H1 (cell line): ENCODE measurements around the gene PTPRT. TPM values are rescaled to one million over a fixed set of nuclear protein-coding genes. Genes with fewer than 3 reads are reported as not detected.

ENCODE experiments used
- CTCF ChIA-PET: fragments of 300-600 bp; sonication (Branson Sonifier 250); formaldehyde crosslinking; loops from one replicate; lab custom pipeline; 2021; ENCODE audit not compliant: partially characterized antibody; lab: Charles Lee
- POLR2A ChIA-PET: fragments of 300-600 bp; sonication (Branson Sonifier 250); formaldehyde crosslinking; loops from one replicate; lab custom pipeline; 2021; ENCODE audit warnings: inconsistent platforms; ENCODE audit not compliant: partially characterized antibody; lab: Charles Lee
- DNase-seq, 2 experiments: peaks; one replicate each; pipeline versions ENCODE4 v3.0.0 to v3.0.0-alpha.2; 2010 to 2022; ENCODE audit warnings: low spot score in 2 of 2, low read depth in 1 of 2, mixed read lengths in 1 of 2
- FAIRE-seq: peaks from 2 replicates; lab custom pipeline; 2011; peaks lifted over from hg19 to GRCh38; lab: Jason Lieb, UNC
- H2AFZ ChIP-seq: 2 replicates; pipeline ENCODE4 v1.8.1; 2012; ENCODE audit warnings: low read length, inconsistent platforms
- H2AK5ac ChIP-seq: 2 replicates; pipeline ENCODE4 v1.6.1; 2013; ENCODE audit warnings: low read depth, low read length
- H2BK120ac ChIP-seq: replicated peaks from 2 replicates; pipeline ENCODE3; 2013; ENCODE audit warnings: low read depth, low read length, inconsistent platforms
- H2BK12ac ChIP-seq: 2 replicates; pipeline ENCODE4 v1.6.1; 2013; ENCODE audit warnings: low read depth, low read length
- H2BK15ac ChIP-seq: 2 replicates; pipeline ENCODE4 v1.6.1; 2013; ENCODE audit warnings: low read length
- H2BK20ac ChIP-seq: 2 replicates; pipeline ENCODE4 v1.6.1; 2013; ENCODE audit warnings: low read length
- H2BK5ac ChIP-seq: 2 replicates; pipeline ENCODE4 v1.6.1; 2013; ENCODE audit warnings: low read depth, low read length
- H3K14ac ChIP-seq: 2 replicates; pipeline ENCODE4 v1.6.1; 2013; ENCODE audit warnings: inconsistent platforms; ENCODE audit not compliant: insufficient read length
- H3K18ac ChIP-seq: 2 replicates; pipeline ENCODE4 v1.6.1; 2013; ENCODE audit warnings: low read length; ENCODE audit errors: extremely low read depth
- H3K23ac ChIP-seq: 2 replicates; pipeline ENCODE4 v1.6.1; 2013; ENCODE audit warnings: inconsistent platforms; ENCODE audit not compliant: insufficient read length
- H3K23me2 ChIP-seq: 2 replicates; pipeline ENCODE4 v1.6.1; 2013; ENCODE audit warnings: low read depth, low read length
- H3K27ac ChIP-seq: 2 replicates; pipeline ENCODE4 v1.6.1; 2011; ENCODE audit warnings: low read depth, low read length, inconsistent platforms
- H3K27me3 ChIP-seq, 4 experiments: replicated peaks in 1 of 4; 1 replicate in 1 of 4; 2 replicates in 3 of 4; pipeline versions ENCODE4 v1.6.1 to v1.8.1; 2011 to 2013; ENCODE audit warnings: low read length in 3 of 4, mild to moderate bottlenecking in 3 of 4, inconsistent platforms in 2 of 4, mixed read lengths in 2 of 4, moderate library complexity in 1 of 4; ENCODE audit not compliant: control insufficient read depth in 3 of 4, insufficient read depth in 3 of 4; ENCODE audit errors: extremely low read depth in 1 of 4
- H3K36me3 ChIP-seq, 4 experiments: 2 replicates each; pipeline versions ENCODE4 v1.6.1 to v1.8.1; 2011 to 2013; ENCODE audit warnings: mild to moderate bottlenecking in 4 of 4, low read length in 3 of 4, moderate library complexity in 2 of 4, control low read depth in 1 of 4, inconsistent platforms in 1 of 4; ENCODE audit not compliant: insufficient read depth in 4 of 4, control insufficient read depth in 2 of 4
- H3K4ac ChIP-seq: replicated peaks from 2 replicates; pipeline ENCODE3; 2013; ENCODE audit warnings: low read length, low read depth, mixed read lengths, inconsistent platforms; ENCODE audit not compliant: insufficient read length
- H3K4me1 ChIP-seq, 4 experiments: replicated peaks in 1 of 4; 1 replicate in 1 of 4; 2 replicates in 3 of 4; pipeline versions ENCODE4 v1.6.1 to v1.8.1; 2011 to 2013; ENCODE audit warnings: low read length in 3 of 4, inconsistent platforms in 2 of 4, mixed read lengths in 1 of 4; ENCODE audit not compliant: insufficient read depth in 4 of 4, control insufficient read depth in 3 of 4
- H3K4me2 ChIP-seq, 2 experiments: 2 replicates each; pipeline versions ENCODE4 v1.6.1 to v1.8.1; 2011 to 2013; ENCODE audit warnings: low read depth in 2 of 2, low read length in 2 of 2, control low read depth in 1 of 2, inconsistent platforms in 1 of 2, mild to moderate bottlenecking in 1 of 2; ENCODE audit not compliant: insufficient read depth in 1 of 2
- H3K4me3 ChIP-seq, 4 experiments: fragments of 200-600, 300-600 bp in 1 of 4; sonication (generic), shearing (Covaris generic), sonication (Bioruptor Twin) in 1 of 4; 2 replicates each; pipeline versions ENCODE4 v1.5.1 to v1.8.1; 2011 to 2016; ENCODE audit warnings: low read length in 4 of 4, low read depth in 3 of 4, control low read depth in 2 of 4, inconsistent platforms in 2 of 4, mild to moderate bottlenecking in 2 of 4, mixed read lengths in 1 of 4, moderate library complexity in 1 of 4; ENCODE audit not compliant: insufficient read depth in 2 of 4; ENCODE audit errors: extremely low read depth in 1 of 4
- H3K56ac ChIP-seq: replicated peaks from 2 replicates; pipeline ENCODE3; 2013; ENCODE audit warnings: low read depth, mild to moderate bottlenecking, mixed read lengths, low read length, inconsistent platforms; ENCODE audit not compliant: insufficient read length
- H3K79me1 ChIP-seq: 2 replicates; pipeline ENCODE4 v1.6.1; 2013; ENCODE audit warnings: low read depth, low read length, control low read depth
- H3K79me2 ChIP-seq, 2 experiments: 2 replicates each; pipeline versions ENCODE4 v1.6.1 to v1.8.1; 2012 to 2013; ENCODE audit warnings: low read length in 2 of 2, mild to moderate bottlenecking in 2 of 2, inconsistent platforms in 1 of 2; ENCODE audit not compliant: insufficient read depth in 2 of 2, control insufficient read depth in 1 of 2
- H3K9ac ChIP-seq, 4 experiments: replicated peaks in 1 of 4; 1 replicate in 1 of 4; 2 replicates in 3 of 4; pipeline versions ENCODE4 v1.6.1 to v1.8.1; 2011 to 2013; ENCODE audit warnings: low read depth in 3 of 4, low read length in 3 of 4, control low read depth in 2 of 4, mild to moderate bottlenecking in 2 of 4, moderate library complexity in 2 of 4, inconsistent platforms in 1 of 4; ENCODE audit errors: extremely low read depth in 1 of 4
- H3K9me3 ChIP-seq, 2 experiments: 2 replicates each; pipeline versions ENCODE4 v1.6.1 to v1.8.1; 2012 to 2013; ENCODE audit warnings: mild to moderate bottlenecking in 2 of 2, moderate library complexity in 2 of 2, control low read depth in 1 of 2, inconsistent platforms in 1 of 2, low read depth in 1 of 2, low read length in 1 of 2, mixed read lengths in 1 of 2; ENCODE audit not compliant: insufficient read depth in 2 of 2
- H4K20me1 ChIP-seq, 2 experiments: replicated peaks in 1 of 2; 2 replicates each; pipeline versions ENCODE3 to v1.8.1; 2011 to 2013; ENCODE audit warnings: inconsistent platforms in 2 of 2, low read length in 2 of 2, mild to moderate bottlenecking in 1 of 2; ENCODE audit not compliant: insufficient read depth in 2 of 2, control insufficient read depth in 1 of 2
- H4K5ac ChIP-seq: 2 replicates; pipeline ENCODE4 v1.6.1; 2013; ENCODE audit warnings: low read length, low read depth, mixed read lengths, inconsistent platforms; ENCODE audit not compliant: insufficient read length
- H4K8ac ChIP-seq: 2 replicates; pipeline ENCODE4 v1.8.0; 2013; ENCODE audit warnings: mild to moderate bottlenecking, moderate library complexity, low read length, inconsistent platforms; ENCODE audit not compliant: insufficient read depth; ENCODE audit errors: extremely low read depth
- H4K91ac ChIP-seq: replicated peaks from 2 replicates; pipeline ENCODE3; 2013; ENCODE audit warnings: low read length, mixed read lengths, inconsistent platforms; ENCODE audit not compliant: insufficient read length
- ASH2L ChIP-seq: fragments of 200-600, 300-600 bp; sonication (generic); IDR thresholded peaks from one replicate; pipeline ENCODE4 v1.7.1; 2017; ENCODE audit warnings: low read length
- CBX8 ChIP-seq: fragments of 300-800, 300-1000 bp; sonication (generic); IDR thresholded peaks from 2 replicates; pipeline ENCODE4 v1.7.1; 2016; ENCODE audit warnings: low read depth, low read length, borderline replicate concordance
- CHD2 ChIP-seq: IDR thresholded peaks from 2 replicates; pipeline ENCODE4 v1.6.1; 2012; ENCODE audit warnings: low read length, improper control_type of control experiment
- EZH2 ChIP-seq: fragments of 200-600 bp; sonication (generic); IDR thresholded peaks from 2 replicates; pipeline ENCODE4 v1.7.1; 2012; ENCODE audit warnings: low read depth, mild to moderate bottlenecking, moderate library complexity, low read length, inconsistent platforms; ENCODE audit not compliant: severe bottlenecking
- MAFK ChIP-seq: IDR thresholded peaks from 2 replicates; pipeline ENCODE4 v1.6.1; 2012; ENCODE audit warnings: low read depth, mild to moderate bottlenecking, improper control_type of control experiment, low read length
- NRF1 ChIP-seq: IDR thresholded peaks from 2 replicates; pipeline ENCODE4 v1.6.1; 2011; ENCODE audit warnings: mild to moderate bottlenecking, low read depth, low read length, improper control_type of control experiment
- PHF8 ChIP-seq: fragments of 200-600 bp; sonication (generic); conservative IDR thresholded peaks from 2 replicates; pipeline ENCODE4 v1.7.1; 2012; ENCODE audit warnings: low read depth, mild to moderate bottlenecking, inconsistent platforms, low read length, moderate library complexity
- SIRT6 ChIP-seq: IDR thresholded peaks from one replicate; pipeline ENCODE4 v1.7.1; 2012; ENCODE audit warnings: low read length, inconsistent platforms
- SP1 ChIP-seq: IDR thresholded peaks from 2 replicates; pipeline ENCODE4 v1.6.1; 2011; ENCODE audit warnings: low read depth, low read length
- SP4 ChIP-seq: IDR thresholded peaks from 2 replicates; pipeline ENCODE4 v1.6.1; 2012; ENCODE audit warnings: low read length, inconsistent platforms
- TAF1 ChIP-seq: IDR thresholded peaks from 2 replicates; pipeline ENCODE4 v1.6.1; 2011; ENCODE audit warnings: mild to moderate bottlenecking, low read depth, low read length
- WGBS, 2 experiments: shearing (Covaris generic) in 1 of 2; methylation state at CpG; one replicate each; pipeline versions ENCODE4 v1.1.6 to v1.1.7; 2013 to 2015; ENCODE audit warnings: low lambda C conversion rate in 2 of 2, mixed read lengths in 2 of 2, inconsistent platforms in 1 of 2, low coverage in 1 of 2, missing lambda C conversion rate in 1 of 2; ENCODE audit not compliant: insufficient replicate concordance in 2 of 2, insufficient coverage in 1 of 2, insufficient read length in 1 of 2; ENCODE audit errors: extremely low coverage in 1 of 2, missing lambda C conversion rate in 1 of 2; 5-methylcytosine and 5-hydroxymethylcytosine counted together
- polyA plus RNA-seq, 7 experiments: library from polyadenylated mRNA; depleted of rRNA in 3 of 7; stranded (reverse) in 5 of 7; unstranded in 2 of 7; fragments of >200 nt in 5 of 7; fragments of 200-250 nt in 2 of 7; gene quantifications; 1 replicate in 5 of 7; 2 replicates in 1 of 7; 4 replicates in 1 of 7; pipeline versions ENCODE4 v1.2.1 to v1.2.3, GENCODE V29; 2011 to 2013; ENCODE audit warnings: missing spikeins in 2 of 7, mixed read lengths in 2 of 7
- total RNA-seq: library from RNA; stranded (reverse); fragmentation: NEBNext Ultra II Directional; extraction: Animal tissue kit (Norgen Biotek cat#: 25700); gene quantifications from 2 replicates; pipeline ENCODE4 v1.2.1, GENCODE V29; 2021
- TF ChIP-seq, protein P1 (sequence below): IDR thresholded peaks from 2 replicates; pipeline ENCODE4 v1.6.1; 2012; ENCODE audit warnings: inconsistent platforms
- TF ChIP-seq, protein P2 (sequence below): IDR thresholded peaks from 2 replicates; pipeline ENCODE4 v1.6.1; 2012; ENCODE audit warnings: inconsistent platforms

PTPRT gene
- total and polyA plus RNA-seq, 2 of the 8 experiments (the other 6 are each of a cell fraction or from before 2014, with no cell fraction given), result 0.33 to 1.8 TPM

DNA sequence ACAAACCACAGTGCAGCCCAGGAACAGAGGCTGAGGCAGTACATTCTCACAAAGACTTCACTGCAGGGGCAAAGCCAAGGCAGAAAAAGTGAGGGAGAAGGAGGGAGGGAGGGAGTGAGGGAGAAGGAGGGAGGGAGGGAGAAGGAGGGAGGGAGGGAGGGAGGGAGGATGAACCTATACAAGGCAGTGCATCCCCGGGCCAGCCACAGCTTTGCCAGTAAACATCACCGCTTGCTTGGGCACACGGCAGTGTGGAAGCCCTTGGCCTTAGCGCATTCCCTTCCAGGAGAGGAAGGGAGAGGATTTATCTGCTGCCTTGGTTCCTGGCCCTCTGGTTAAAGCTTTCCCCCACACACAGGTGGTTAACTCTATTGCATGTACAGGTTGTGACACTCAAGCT is 234.0 kb downstream of the PTPRT start:
- Histone ChIP-seq H2BK15ac (no peak overlapping the region), H3K4me3 (no peak overlapping the region), H3K18ac (no peak overlapping the region), H3K36me3 (no peaks in the 10 kb centered on the region), H3K14ac (no peak overlapping the region), H4K5ac (no peak overlapping the region), H3K23me2 (no peaks in the 10 kb centered on the region; the same call in 1 of the 2 replicates), H3K4ac (no peak overlapping the region), H3K4me1 (peaks cover 0 to 3% (median 0%) of the 10 kb centered on the region in 4 experiments; a peak in 1 of 7 replicates), H2AK5ac (no peak overlapping the region), H3K79me2 (no peaks in the 10 kb centered on the region), H2AFZ (no peak overlapping the region), H3K79me1 (no peaks in the 10 kb centered on the region), H3K23ac (no peak overlapping the region), H4K91ac (no peak overlapping the region), H3K56ac (no peak overlapping the region), H2BK5ac (no peak overlapping the region; the same call in 1 of the 2 replicates), H4K20me1 (no peaks in the 10 kb centered on the region), H2BK20ac (no peak overlapping the region), H2BK120ac (no peak overlapping the region), H2BK12ac (no peak overlapping the region), H3K27me3 (no peaks in the 10 kb centered on the region), H3K27ac (no peak overlapping the region), H3K4me2 (no peak overlapping the region), H3K9me3 (0 out of 4 replicates have a peak, but pooled peaks cover 0 to 3% of the 10 kb centered on the region in 2 experiments), H4K8ac (no peak overlapping the region), H3K9ac (no peak overlapping the region)
- DNase-seq, result no peak
- WGBS, 2 experiments, result no CpG with 5 or more reads among the region's 4 CpGs
- CTCF ChIA-PET, result interaction anchor here (0.6 to 1.6 kb wide), 2 partner anchors 10 to 24 kb away, joined by 3 to 4 read pairs; no protein-coding TSS in a partner anchor
- POLR2A ChIA-PET, result interaction anchor here (0.6 kb wide), 1 partner anchor 499 kb away, joined by 3 read pairs; no protein-coding TSS in a partner anchor
- FAIRE-seq, result no peak
- TF ChIP-seq MAFK, result no peak
- no peak for TF ChIP-seq NRF1
- TF ChIP-seq, protein P1, sequence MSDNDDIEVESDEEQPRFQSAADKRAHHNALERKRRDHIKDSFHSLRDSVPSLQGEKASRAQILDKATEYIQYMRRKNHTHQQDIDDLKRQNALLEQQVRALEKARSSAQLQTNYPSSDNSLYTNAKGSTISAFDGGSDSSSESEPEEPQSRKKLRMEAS, result no peak
- TF ChIP-seq CBX8, result no peak
- no peak for TF ChIP-seq ASH2L
- TF ChIP-seq SIRT6, result no peak
- no peak for TF ChIP-seq PHF8
- TF ChIP-seq SP1, result no peak
- TF ChIP-seq, protein P2, sequence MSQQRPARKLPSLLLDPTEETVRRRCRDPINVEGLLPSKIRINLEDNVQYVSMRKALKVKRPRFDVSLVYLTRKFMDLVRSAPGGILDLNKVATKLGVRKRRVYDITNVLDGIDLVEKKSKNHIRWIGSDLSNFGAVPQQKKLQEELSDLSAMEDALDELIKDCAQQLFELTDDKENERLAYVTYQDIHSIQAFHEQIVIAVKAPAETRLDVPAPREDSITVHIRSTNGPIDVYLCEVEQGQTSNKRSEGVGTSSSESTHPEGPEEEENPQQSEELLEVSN, result no peak
- no peak for TF ChIP-seq CHD2
- no peak for TF ChIP-seq EZH2
- TF ChIP-seq SP4, result no peak
- TF ChIP-seq TAF1, result no peak
